Hematopoietic multipotent progenitor cell treated with erythropoietin and hydrocortisone succinate and interleukin-3 and kit ligand, for 17 days (in vitro differentiated cells): ENCODE results near the gene RBM17.
A peak's percentile ranks its signal among the peaks of the same experiment; 100 is the strongest.
"Not testable (repeated sequence)": the region's sequence is repeated elsewhere in the genome, so short reads cannot be mapped to it uniquely, and the experiment has no call there.

Experiments
- DNase-seq: peaks from one replicate; pipeline ENCODE4 v3.0.0-alpha.2; 2015; ENCODE audit warnings: low spot score

RBM17 gene

DNA sequence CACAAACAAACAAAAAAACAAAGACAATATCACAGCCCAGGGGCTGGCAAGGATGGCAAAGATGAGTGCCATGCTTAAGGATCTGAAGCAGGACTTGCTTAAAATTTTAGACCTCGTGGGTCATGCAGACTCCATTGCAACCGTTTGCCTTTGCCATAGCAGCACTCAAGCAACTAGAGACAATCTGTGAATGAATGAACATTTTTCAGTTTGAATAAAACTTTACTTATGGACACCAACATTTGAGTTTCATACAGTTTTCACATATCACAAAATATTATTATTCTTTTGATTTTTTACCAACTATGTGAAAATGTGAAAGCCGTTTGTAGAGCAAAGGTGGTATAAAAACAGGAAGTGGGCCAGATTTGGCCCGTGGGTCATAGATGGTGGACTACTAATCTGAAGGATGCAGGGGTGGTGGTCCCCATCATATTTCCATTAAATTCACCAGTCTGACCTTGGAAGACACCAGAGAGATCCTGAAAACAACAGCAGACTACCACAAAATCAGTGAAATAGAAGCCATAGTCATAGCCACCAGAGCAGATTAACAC is 8.3 kb upstream of the RBM17 start:
- no peak for DNase-seq

DNA sequence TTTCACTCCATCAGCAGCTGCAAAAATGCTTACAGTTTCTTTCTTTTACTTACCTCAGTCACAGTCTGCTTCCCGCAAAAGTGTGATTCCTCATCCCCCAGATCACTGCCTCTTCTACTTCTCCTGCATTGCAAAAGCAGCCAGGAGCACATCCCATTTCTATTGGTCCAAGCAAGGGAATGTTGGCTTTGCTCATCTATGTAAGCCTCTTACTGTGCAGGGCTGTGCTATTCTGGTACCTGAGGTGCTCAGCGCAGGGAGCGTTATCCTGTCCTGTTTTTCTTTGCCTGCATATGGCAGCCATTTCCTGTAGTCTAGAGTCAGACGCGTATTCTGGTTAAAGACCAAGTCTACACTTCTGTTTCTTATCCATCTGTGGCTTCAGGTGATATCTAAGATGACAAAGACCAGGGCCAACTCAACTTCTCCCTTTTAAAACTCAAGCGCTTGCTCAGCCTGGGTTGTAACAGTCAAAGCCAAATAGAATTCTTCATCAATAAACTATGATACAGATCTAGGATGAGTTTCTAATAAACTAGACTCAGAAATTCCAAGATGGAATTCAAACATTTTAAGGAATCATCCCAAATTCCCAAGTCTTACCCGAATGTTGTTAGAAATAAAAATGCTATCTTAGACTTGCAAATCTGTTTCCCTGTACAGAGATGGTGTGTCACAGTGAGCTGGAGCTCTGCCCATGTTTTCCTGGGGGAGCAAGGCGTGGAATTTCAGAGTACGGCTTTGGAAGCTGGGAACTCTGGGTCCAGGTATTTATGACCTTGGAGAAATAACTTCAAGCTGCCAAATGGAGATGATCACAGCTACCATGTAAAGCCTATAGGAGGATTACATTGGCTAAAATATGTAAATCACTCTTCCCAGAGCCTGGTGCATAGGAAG is 6.1 kb upstream of the RBM17 start:
- no peak for DNase-seq

DNA sequence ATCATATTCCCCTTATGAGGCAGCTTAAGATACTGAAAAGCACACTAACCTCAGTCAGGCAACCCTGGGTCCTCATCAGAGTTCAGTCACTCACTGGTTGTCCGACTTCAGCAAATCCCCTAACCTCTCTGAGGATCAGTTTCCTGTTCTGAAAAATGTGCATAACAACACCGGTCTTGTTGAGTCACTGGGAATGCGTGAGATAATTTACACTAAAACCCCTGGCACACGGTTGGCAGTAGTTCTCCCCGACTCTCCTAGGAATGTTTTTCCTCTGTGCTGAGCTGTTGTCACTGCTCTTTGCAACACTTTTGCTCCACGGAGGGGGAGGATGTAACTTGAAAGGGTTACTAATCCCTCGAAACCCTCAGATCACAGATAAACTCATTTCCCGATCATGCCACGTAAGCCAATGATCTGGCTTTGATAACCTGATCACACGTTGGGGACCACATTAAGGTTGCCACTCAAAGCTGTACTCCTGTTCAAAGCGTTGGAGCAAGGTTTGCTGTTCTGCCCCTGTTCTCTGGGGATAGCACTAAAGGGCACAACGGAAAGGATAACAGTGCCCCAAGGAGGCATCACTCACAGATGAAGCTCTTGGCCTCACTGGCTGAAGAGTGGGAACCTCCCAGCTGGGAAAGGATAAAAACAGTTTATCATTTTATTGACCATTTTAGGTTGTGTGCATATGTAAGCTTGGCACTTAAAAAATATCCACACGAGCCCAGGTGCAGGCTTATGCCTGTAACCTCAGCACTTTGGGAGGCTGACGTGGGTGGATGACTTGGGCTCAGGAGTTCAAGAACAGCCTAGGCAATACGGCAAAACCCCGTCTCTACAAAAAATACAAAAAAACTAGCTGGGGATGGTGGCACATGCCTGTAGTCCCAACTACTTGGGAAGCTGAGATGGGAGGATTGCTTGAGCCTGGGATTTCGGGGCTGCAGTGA is 5.0 kb upstream of the RBM17 start:
- DNase-seq = no peak

DNA sequence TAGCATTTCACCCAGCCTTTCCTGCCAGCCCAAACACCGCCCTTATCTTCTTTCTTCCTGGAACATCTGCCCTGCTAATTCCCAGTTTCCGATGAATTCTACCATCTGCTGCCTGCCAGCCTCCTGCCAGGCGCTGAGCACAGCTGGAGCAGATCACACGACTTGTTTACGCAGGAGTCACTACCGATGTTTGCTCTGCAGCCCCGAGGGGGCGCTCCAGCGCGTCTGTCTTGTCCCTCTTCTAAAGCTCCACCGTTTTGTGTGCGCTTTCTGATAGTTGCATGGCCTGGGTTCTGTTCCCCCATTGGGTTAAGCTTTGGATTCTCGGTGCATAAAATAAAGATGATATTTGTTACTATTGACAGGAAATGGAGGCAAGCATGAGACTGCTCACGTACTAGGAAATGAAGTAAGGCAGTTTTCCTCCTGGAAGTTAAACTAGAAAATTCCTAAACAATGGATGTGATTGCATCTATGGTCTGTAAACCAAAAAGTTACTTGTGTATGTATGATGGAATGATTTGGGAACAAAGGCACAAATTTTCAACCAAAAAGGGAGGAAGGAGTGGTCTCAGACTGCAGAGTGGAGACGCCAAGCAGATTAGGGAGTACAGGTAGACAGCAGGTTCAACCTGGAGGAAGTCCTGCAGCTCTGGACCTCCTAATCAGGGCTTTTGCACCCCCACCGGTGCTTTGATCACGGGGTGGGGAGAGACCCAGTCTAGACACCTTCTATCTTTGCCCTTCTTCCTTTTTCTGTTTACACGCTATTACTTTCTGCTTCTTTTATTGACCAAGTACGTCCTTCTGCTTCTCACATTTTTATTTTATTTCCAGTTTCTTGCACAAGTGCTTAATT is 2.2 kb upstream of the RBM17 start:
- peak; percentile 90 for DNase-seq

DNA sequence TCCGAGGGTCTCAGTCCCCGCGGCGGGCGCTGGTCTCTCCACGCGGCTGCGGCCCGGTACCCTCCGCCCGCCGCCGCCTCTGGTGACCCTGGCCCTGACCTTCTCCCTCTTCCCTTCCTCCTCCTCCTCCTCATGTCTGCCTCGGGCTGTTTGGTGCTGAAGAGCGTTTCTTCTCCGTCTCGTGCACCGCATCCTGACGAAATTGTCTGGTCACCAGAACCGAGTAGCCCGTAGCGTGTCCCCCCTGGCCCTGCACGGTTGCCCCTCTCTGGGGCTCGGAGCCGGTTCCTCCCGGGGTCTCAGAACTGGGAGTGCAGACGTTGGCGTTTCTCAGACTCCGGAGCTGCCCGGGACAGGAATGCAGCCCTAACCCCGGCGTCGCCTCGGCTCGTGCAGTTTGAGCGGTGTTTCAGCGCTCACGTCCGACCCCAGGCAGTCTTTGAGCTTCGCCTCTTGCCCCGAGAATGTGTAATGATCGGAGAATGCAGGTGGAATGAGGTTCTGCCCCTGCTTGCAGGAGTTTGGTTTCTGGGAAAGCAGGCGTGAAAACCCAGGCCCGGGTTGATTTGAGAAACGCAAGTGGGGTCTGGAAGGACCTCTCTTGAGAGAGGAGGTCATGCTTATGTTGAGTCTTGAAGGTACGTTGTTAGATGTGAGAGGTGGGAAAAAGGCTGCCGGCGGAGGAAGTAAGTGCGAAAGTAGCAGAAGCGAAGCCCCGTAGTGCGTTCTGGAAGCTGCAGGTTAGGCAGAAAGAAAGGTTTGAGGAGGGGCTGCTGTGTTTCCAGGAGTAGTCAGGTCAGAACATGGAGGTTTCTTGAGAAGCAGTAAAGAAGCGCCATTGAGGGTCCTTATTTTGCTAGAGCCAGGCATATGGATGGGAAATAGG is 743 bp downstream of the RBM17 start:
- peak; percentile 13 for DNase-seq

DNA sequence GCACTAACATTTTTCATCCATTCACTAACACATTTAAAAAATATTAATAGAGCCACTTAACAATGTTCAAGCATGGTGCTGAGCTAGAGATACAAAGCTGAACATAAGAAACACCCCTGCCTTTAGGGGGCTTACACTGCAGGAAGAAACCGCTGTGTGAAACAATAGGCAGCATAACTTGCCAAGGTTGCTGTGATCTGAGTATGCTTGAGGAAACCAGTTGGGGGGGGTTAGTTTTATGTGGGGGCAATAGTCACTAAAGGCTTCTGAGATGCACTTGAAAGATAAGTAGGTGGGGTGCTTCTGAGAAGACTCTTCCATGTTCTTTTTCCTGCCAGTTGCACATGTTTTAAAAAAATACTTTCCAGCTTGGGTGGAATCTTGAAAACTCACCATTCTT is 2.8 kb downstream of the RBM17 start:
- DNase-seq = no peak

DNA sequence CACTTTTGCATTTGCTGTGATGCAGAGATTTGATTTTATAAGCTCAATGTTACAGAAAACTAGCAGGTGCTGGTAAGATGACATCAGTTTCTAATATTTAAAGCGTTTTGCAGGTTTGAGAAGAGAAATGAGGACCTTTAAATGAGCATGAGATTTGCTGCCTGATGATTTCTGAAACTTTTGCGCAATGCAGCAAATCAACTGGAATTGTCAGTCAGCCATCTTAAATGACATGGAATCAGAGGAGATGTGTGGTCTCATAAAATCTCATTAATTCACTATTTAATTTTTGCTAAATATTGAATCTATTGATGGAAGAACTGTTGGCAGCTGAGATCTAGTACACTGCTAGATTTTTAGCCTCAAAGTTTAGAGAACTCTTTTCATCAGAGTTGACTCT is 3.9 kb downstream of the RBM17 start:
- no peak for DNase-seq

DNA sequence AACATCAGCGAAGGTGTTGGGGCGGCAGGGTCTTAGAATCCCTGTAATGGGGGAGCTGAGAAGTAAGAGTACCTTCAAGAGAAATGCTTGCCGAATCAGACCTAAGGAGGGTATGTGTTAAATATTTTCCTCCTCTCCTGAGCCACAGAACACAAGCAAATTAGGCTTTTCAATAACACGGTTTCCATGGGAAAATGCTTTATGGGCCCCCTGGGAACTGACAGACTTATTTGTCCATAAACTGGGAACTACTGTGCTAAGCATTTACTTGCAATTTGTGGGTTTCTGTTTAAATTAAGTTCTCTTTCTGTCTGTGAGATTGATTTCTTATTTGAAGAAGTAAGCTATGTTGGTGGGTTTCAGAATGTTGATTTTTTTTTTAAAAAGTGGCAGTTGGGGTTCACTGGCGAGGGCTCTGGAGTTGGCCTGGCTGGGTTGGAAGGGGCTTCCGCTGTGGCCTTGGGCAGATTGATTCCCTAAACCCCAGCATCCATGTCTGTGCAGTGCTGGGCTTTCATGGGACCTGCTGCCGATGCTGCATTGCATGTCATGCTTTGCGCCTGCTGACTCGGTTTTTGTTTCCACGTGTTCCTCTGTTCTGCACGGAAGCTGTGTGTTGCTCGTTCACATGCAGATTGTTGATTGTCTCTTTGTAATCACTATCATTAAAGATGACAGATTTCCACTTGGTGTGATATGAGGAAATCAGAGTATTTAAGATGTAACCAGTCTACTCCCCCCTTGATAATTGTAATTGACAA is 7.2 kb downstream of the RBM17 start:
- no peak for DNase-seq

DNA sequence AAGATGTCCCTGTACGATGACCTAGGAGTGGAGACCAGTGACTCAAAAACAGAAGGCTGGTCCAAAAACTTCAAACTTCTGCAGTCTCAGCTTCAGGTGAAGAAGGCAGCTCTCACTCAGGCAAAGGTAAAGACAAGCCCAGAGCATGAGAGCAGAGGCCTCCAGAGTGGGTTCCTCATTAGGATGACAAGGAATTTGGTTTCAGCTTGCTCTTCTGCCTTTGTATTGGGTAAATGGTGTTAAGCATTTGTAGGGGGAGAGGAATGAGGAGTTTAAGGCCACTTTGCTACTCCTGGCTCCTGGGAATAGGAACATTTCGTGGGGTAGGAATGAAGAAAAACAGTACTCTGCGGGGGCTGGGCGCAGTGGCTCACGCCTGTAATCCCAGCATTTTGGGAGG is 8.2 kb downstream of the RBM17 start:
- no peak for DNase-seq

DNA sequence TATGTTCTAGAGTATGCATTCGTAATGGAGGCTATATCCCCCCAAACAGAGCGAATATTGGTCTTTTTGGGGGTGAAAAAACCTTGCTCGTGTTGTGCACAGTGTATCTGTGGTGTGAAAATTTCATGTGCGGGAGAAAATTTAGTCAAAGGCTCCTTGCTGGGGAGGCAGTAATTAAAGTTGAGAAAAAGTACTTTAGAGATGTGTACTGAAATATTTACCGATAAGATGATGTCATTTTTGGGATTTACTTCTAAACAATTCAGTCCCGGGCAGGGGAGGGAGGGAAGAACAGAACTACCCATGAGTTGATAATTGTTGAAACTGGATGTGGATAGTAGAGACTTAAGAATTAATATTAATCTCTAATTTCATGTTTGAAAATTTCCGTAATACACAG is 9.3 kb downstream of the RBM17 start:
- no peak for DNase-seq

DNA sequence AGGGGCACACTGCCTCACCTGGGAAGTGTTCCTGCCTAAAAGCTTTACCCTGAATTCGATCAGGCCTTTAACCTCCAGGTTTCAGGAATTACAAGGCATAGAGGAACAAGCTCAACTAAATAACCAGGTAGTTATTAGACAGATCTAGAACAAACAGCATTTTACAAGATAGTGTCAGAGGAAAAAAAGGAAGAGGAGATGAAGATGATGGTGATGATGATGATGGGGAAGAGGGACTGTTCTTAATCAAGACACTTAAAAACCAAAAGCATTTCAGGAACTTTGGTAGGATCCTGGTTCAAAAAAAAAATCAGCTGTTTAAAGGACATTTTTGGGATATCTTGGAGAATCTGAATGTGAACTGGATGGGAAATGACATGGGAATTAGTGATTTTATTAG is 11.5 kb downstream of the RBM17 start:
- no peak for DNase-seq

DNA sequence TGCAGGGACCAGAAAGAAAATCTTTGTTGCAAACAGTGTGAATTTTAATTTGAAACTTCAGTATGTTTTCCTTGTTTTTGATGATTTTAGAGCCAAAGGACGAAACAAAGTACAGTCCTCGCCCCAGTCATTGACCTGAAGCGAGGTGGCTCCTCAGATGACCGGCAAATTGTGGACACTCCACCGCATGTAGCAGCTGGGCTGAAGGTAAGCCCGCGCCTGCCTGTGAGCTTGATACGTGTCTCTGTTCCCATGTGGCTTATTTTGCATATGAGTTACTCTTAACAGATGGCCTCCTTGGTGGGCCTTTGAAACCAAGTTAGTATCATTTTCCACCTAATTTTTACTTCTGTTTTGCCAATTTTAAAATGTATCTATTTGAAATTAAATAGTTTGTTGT is 12.3 kb downstream of the RBM17 start:
- no peak for DNase-seq

DNA sequence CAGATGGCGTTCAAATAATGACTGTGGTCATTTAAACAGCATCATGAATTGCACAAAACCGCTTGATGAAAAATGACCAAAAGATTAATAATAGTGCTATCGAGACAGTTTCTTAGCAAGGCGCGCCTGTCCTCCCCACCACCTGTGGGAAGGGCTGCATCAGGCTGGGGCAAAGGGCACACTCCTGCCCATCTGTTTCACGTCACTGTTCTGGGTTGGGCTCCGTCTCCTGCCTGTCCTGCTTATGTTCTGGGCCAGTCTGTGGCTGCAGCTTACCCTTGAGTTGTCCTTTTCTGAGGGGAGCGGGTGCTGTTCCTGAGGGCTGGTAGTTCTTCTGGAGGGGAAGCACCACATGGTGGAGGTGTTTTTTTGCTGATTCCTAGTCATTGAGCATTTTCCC is 13.3 kb downstream of the RBM17 start:
- DNase-seq = no peak

DNA sequence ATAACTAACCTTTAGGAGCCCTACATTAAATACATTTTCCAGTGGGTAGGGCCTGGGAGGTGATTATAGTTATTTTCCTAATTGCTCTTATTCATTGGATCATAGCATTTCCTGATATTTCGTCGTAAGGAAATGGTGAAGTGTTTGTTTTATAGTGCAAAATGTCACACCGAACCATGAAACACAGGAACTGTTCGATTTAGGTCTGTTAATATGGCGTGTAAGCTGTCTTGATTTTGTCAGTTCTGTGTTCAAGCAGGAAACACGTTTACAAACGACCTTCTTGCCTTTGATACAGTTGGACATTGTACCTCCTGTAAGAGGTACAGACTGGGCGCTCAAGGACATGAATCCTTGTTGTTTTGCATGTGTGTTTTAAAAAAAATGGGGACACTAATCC is 14.8 kb downstream of the RBM17 start:
- DNase-seq = no peak

DNA sequence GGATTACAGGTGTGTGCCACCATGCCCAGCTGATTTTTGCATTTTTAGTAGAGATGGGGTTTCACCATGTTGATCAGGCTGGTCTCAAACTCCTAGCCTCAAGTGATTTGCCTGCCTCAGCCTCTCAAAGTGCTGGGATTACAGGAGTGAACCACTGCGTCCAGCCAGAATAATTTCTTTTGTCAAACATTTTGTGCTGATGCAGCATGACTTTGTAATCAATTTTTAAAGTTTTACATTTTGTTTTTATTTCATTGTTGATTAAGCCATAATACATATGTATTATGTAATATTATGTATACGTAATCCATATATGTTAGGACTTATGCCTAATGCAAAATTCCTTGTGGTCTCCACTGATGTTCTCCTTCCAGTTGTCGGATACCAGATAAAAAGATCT is 18.8 kb downstream of the RBM17 start:
- DNase-seq = not testable (repeated sequence)

DNA sequence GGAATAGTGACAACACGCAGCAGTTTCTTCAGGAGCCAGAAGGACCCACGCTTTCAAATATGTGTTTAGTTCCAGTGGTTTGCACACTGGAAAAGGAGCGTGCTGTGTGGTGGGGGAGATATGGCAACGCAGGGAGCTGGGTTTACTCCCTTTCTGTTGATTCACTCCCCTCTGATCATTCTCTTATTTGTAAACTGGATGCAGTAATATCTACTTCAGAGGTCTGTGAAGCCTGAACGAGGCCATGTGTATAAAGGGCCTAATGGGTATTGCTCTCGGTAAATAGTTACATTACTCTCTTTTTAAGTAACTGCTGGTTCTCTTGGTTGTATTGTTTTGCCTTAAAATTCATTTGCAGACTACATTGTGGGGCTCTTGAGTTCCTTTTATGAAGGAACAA is 19.2 kb downstream of the RBM17 start:
- no peak for DNase-seq

DNA sequence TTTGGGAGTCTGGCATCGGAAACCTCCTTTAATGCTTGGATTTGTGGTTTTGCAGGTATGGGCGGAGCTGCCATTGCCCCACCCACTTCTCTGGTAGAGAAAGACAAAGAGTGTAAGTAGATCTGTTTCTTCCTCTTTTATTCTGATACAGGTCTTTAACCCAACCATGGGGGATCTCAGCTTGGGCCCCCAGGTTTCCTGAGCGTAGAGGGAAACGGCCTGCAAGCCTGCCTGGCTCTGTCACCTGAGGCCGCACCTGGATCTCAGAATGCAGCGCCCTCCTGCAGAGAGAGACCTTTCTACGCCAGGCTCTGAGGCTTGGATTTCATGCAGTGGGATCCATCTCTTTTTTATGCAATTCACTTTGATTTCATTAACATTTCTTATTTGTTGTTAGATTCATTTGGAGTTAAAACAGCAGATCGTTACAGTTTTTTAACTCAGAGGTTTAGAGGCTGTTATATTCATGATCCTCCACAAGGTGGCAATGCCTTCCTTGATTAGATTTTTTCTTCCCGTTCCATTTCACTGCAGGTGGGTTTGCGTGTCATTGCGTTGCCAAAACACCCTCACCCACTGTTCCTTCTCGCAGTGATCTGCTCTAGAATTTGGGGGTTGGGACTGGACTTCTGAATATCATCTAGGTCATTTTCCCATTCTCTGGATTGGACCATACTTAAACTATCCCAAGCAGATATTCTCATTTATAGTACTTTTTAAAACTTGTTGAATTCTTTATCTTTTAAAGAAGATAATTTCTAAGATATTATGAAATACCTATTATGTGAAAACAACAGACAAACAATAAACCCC is 20.0 kb downstream of the RBM17 start:
- DNase-seq = peak; percentile 60

DNA sequence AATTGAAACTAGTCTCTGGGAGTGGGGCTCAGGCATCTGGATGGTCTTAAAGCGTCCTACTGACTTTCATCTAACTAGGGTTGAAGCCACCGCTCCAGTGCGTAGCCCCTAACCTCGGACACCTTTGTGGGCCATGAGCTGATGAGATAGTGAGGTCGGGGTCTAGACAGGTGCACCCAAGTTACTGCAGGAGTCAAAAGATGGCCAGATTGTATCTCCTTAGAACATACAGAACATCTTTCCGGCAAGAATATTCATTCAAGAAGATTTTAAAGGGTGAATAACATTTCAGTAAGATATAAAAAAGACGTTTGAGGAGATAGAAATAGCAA is 20.6 kb downstream of the RBM17 start:
- no peak for DNase-seq

DNA sequence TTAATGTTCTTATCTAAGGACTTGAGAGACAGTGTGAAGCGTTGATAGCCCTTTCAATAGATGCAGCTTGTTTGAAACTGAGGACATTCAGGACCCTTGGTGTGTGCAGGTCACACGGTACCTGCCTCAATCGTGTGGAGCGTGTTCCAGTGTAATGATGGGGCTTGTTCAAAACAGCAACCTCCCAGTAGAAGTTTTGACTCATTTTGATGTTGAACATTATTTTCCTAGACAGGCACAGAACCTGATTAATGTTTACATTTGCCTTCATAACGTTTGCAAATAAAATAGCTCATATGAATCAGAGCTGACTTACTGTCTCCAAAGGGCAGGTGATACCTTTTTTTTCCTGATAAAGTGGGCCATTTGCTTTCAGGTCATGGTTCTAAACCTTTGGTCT is 21.3 kb downstream of the RBM17 start:
- DNase-seq = no peak
